HEK293 (cell line): Measurements from ENCODE around the gene HMGN2.

Source experiments
- CTCF ChIP-seq: fragments of 450-650 bp; formaldehyde crosslinking; IDR thresholded peaks from 2 replicates; pipeline ENCODE4 v1.5.1; 2016; ENCODE audit warnings: missing biosample characterization, missing genetic modification characterization
- ZNF248 ChIP-seq: fragments of 450-650 bp; formaldehyde crosslinking; IDR thresholded peaks from 2 replicates; pipeline ENCODE4 v1.5.1; 2017; ENCODE audit warnings: missing biosample characterization, missing genetic modification characterization

- TF ChIP-seq ZNF248 (tag by site-specific recombination) (no peak), CTCF (tag by site-specific recombination) (no peak)
These were observed 21.0 kb downstream of the HMGN2 start for GRCh38 chr1:26493267-26493666.
